A549 (cell line): ENCODE data around the gene TRAK2. TPM values are rescaled to one million over a fixed set of nuclear protein-coding genes. Genes with fewer than 3 reads are reported as not detected.

Experiments
- polyA plus RNA-seq, 4 experiments: library from polyadenylated mRNA; depleted of rRNA in 3 of 4; stranded (reverse); fragments of >200 nt; fragmentation: RNase III in 1 of 4; extraction: RNeasy Plus Mini Kit Qiagen cat#74134 plus additional on column Dnase treatment in 1 of 4; gene quantifications; 2 replicates in 3 of 4; 3 replicates in 1 of 4; pipeline ENCODE4 v1.2.3, GENCODE V29; 2011 to 2017
- small RNA-seq, 6 experiments: library from RNA; depleted of rRNA; stranded (forward); fragments of <200 nt; gene quantifications; one replicate each; pipeline ENCODE3, GENCODE V24; 2012

TRAK2 gene
- polyA plus RNA-seq, 2 of the 4 experiments (the other 2 are of a cell fraction) = 10.2 to 22.4 TPM

Small RNAs within 50 kb of the gene (small RNA-seq; reads per million reads assigned to genes)
- 0 reads per million in 6 experiments for gene RF00019

Other genes with a start within 250 kb of the TRAK2 start
- 57.9 and 65.2 TPM in 2 replicates for gene CASP8, start 190.9 kb downstream of the TRAK2 start, polyA plus RNA-seq (2011; rRNA removed)
- gene CASP8, start 190.9 kb downstream of the TRAK2 start, polyA plus RNA-seq (2017; fragmentation: RNase III; extraction: RNeasy Plus Mini Kit Qiagen cat#74134 plus additional on column Dnase treatment) = 39.0 to 40.2 TPM (median 40.0 TPM) in 3 replicates
- 0.36 and 0.38 TPM in 2 replicates for gene FLACC1, start 94.1 kb downstream of the TRAK2 start, polyA plus RNA-seq (2011; rRNA removed)
- gene FLACC1, start 94.1 kb downstream of the TRAK2 start, polyA plus RNA-seq (2017; fragmentation: RNase III; extraction: RNeasy Plus Mini Kit Qiagen cat#74134 plus additional on column Dnase treatment) = 0.07 to 0.26 TPM (median 0.09 TPM) in 3 replicates
- 29.0 and 34.4 TPM in 2 replicates for gene STRADB, start 282 bp upstream of the TRAK2 start, polyA plus RNA-seq (2011; rRNA removed)
- 24.0 to 27.4 TPM (median 25.6 TPM) in 3 replicates for gene STRADB, start 282 bp upstream of the TRAK2 start, polyA plus RNA-seq (2017; fragmentation: RNase III; extraction: RNeasy Plus Mini Kit Qiagen cat#74134 plus additional on column Dnase treatment)
- gene TMEM237, start 192.0 kb upstream of the TRAK2 start, polyA plus RNA-seq (2011; rRNA removed) = 34.8 and 37.1 TPM in 2 replicates
- gene TMEM237, start 192.0 kb upstream of the TRAK2 start, polyA plus RNA-seq (2017; fragmentation: RNase III; extraction: RNeasy Plus Mini Kit Qiagen cat#74134 plus additional on column Dnase treatment) = 15.7 to 20.1 TPM (median 19.6 TPM) in 3 replicates
- gene MPP4, start 247.2 kb upstream of the TRAK2 start, polyA plus RNA-seq (2011; rRNA removed) = 0.06 and 0.12 TPM in 2 replicates
- 0.16 to 0.21 TPM (median 0.19 TPM) in 3 replicates for gene MPP4, start 247.2 kb upstream of the TRAK2 start, polyA plus RNA-seq (2017; fragmentation: RNase III; extraction: RNeasy Plus Mini Kit Qiagen cat#74134 plus additional on column Dnase treatment)